SH-SY5Y (cell line): ENCODE measurements around the gene SKP1.

Source experiments
- GATA2 ChIP-seq: IDR thresholded peaks from 2 replicates; pipeline ENCODE4 v1.6.1; 2011; ENCODE audit warnings: mild to moderate bottlenecking, low read depth, low read length
- GATA3 ChIP-seq: IDR thresholded peaks from 2 replicates; pipeline ENCODE4 v1.6.1; 2011; ENCODE audit warnings: low read depth, mild to moderate bottlenecking, low read length, moderate library complexity

DNA sequence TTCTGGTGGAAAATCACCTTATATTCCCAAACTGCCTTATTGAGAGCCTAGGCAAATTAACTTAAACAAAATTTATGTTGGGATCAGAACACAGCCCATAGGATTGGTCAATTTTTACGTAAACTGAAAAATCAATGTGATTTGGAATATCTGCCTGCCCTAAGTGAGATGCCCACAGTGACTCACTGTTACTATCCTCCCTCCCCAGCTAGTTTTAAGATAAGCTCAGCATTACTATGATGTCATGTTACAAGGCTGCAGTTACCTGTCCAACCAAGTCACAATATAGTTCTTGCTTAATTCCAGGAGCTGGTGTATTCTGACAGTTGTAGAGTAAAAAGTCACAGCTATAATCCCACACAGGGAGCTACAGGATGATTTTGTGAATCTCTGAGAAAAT is 23.1 kb downstream of the SKP1 start:
- TF ChIP-seq GATA2 (no peak), GATA3 (no peak)
